H9 (cell line): ENCODE results near the gene ETFDH. TPM values are rescaled to one million over a fixed set of nuclear protein-coding genes. Genes with fewer than 3 reads are reported as not detected.

Experiments used
- DNase-seq: peaks from one replicate; pipeline ENCODE4 v3.0.0-alpha.2; 2017
- H2AFZ ChIP-seq: one replicate; pipeline ENCODE4 v1.6.1; 2013; ENCODE audit warnings: mild to moderate bottlenecking, low read length, control low read depth, moderate library complexity
- H2AK5ac ChIP-seq: 2 replicates; pipeline ENCODE4 v1.6.1; 2013; ENCODE audit warnings: low read length, control low read depth, mixed read lengths; ENCODE audit not compliant: insufficient read length
- H2BK120ac ChIP-seq: one replicate; pipeline ENCODE4 v1.6.1; 2013; ENCODE audit warnings: low read depth, mild to moderate bottlenecking, low read length, control low read depth, inconsistent platforms; ENCODE audit not compliant: poor library complexity, severe bottlenecking
- H2BK12ac ChIP-seq: 2 replicates; pipeline ENCODE4 v1.6.1; 2013; ENCODE audit warnings: low read length, control low read depth, mixed read lengths, low read depth; ENCODE audit not compliant: insufficient read length
- H2BK15ac ChIP-seq: 2 replicates; pipeline ENCODE4 v1.6.1; 2013; ENCODE audit warnings: low read depth, low read length, control low read depth
- H2BK20ac ChIP-seq: one replicate; pipeline ENCODE4 v1.6.1; 2013; ENCODE audit warnings: low read depth, mild to moderate bottlenecking, low read length, control low read depth, inconsistent platforms; ENCODE audit not compliant: poor library complexity, severe bottlenecking
- H2BK5ac ChIP-seq: 2 replicates; pipeline ENCODE4 v1.6.1; 2013; ENCODE audit warnings: low read length, control low read depth, mixed read lengths; ENCODE audit not compliant: insufficient read length
- H3K14ac ChIP-seq: 2 replicates; pipeline ENCODE4 v1.6.1; 2013; ENCODE audit warnings: low read length, control low read depth; ENCODE audit not compliant: insufficient read depth
- H3K18ac ChIP-seq: 2 replicates; pipeline ENCODE4 v1.6.1; 2013; ENCODE audit warnings: low read depth, mild to moderate bottlenecking, mixed read lengths, low read length, control low read depth; ENCODE audit not compliant: insufficient read length
- H3K23ac ChIP-seq: 2 replicates; pipeline ENCODE4 v1.6.1; 2013; ENCODE audit warnings: low read length, control low read depth, mixed read lengths, low read depth; ENCODE audit not compliant: insufficient read length
- H3K23me2 ChIP-seq: 2 replicates; pipeline ENCODE4 v1.6.1; 2013; ENCODE audit warnings: low read depth, mild to moderate bottlenecking, mixed read lengths, low read length, control low read depth; ENCODE audit not compliant: insufficient read length, poor library complexity, severe bottlenecking
- H3K27ac ChIP-seq: 2 replicates; pipeline ENCODE4 v1.5.1; 2013; ENCODE audit warnings: low read length, control low read depth, mixed read lengths, low read depth; ENCODE audit not compliant: insufficient read length
- H3K27me3 ChIP-seq: 2 replicates; pipeline ENCODE4 v1.6.1; 2013; ENCODE audit warnings: low read length, control low read depth, inconsistent platforms; ENCODE audit not compliant: insufficient read depth
- H3K4ac ChIP-seq: 2 replicates; pipeline ENCODE4 v1.6.1; 2013; ENCODE audit warnings: low read depth, mild to moderate bottlenecking, control low read depth, inconsistent platforms, low read length, moderate library complexity
- H3K4me1 ChIP-seq: 2 replicates; pipeline ENCODE4 v1.6.1; 2013; ENCODE audit warnings: low read length, control low read depth, inconsistent platforms; ENCODE audit not compliant: insufficient read depth
- H3K4me2 ChIP-seq: 2 replicates; pipeline ENCODE4 v1.6.1; 2013; ENCODE audit warnings: low read length, control low read depth, mixed read lengths; ENCODE audit not compliant: insufficient read length, insufficient read depth
- H3K56ac ChIP-seq: 2 replicates; pipeline ENCODE4 v1.6.1; 2013; ENCODE audit warnings: low read depth, mild to moderate bottlenecking, mixed read lengths, low read length, control low read depth; ENCODE audit not compliant: insufficient read length
- H3K79me1 ChIP-seq: 2 replicates; pipeline ENCODE4 v1.6.1; 2013; ENCODE audit warnings: low read depth, mild to moderate bottlenecking, moderate library complexity, low read length, control low read depth, inconsistent platforms; ENCODE audit not compliant: insufficient read depth, poor library complexity, severe bottlenecking
- H3K79me2 ChIP-seq: 2 replicates; pipeline ENCODE4 v1.6.1; 2013; ENCODE audit warnings: low read length, control low read depth, inconsistent platforms; ENCODE audit not compliant: insufficient read depth
- H3K9ac ChIP-seq: 2 replicates; pipeline ENCODE4 v1.6.1; 2013; ENCODE audit warnings: low read length, control low read depth, mixed read lengths; ENCODE audit not compliant: insufficient read length; ENCODE audit errors: extremely low read depth
- H3K9me3 ChIP-seq: one replicate; pipeline ENCODE4 v1.6.1; 2013; ENCODE audit warnings: low read depth, low read length, inconsistent platforms; ENCODE audit not compliant: control insufficient read depth
- H3T11ph ChIP-seq: one replicate; pipeline ENCODE4 v1.6.1; 2013; ENCODE audit warnings: mild to moderate bottlenecking, low read length, control low read depth, inconsistent platforms
- H4K20me1 ChIP-seq: one replicate; pipeline ENCODE4 v1.6.1; 2013; ENCODE audit not compliant: control insufficient read depth, insufficient read length, insufficient read depth
- H4K5ac ChIP-seq: 2 replicates; pipeline ENCODE4 v1.6.1; 2013; ENCODE audit warnings: low read depth, mild to moderate bottlenecking, mixed read lengths, low read length, control low read depth; ENCODE audit not compliant: insufficient read length
- H4K8ac ChIP-seq: replicated peaks from 2 replicates; pipeline ENCODE4 v1.6.1; 2013; ENCODE audit warnings: low read length, control low read depth, mixed read lengths, low read depth; ENCODE audit not compliant: insufficient read length
- H4K91ac ChIP-seq: 2 replicates; pipeline ENCODE4 v1.6.1; 2013; ENCODE audit warnings: low read depth, mild to moderate bottlenecking, moderate library complexity, mixed read lengths, low read length, control low read depth; ENCODE audit not compliant: insufficient read length
- H3K27ac Mint-ChIP-seq, 3 experiments: 2 replicates in 2 of 3; 3 replicates in 1 of 3; pipeline ENCODE4 v1.8.0; 2020 to 2021; ENCODE audit warnings: mixed read lengths in 3 of 3, mild to moderate bottlenecking in 1 of 3, moderate library complexity in 1 of 3
- H3K27me3 Mint-ChIP-seq: 2 replicates; pipeline ENCODE4 v1.8.0; 2021; ENCODE audit warnings: low read depth, mild to moderate bottlenecking, moderate library complexity, mixed read lengths
- H3K36me3 Mint-ChIP-seq, 3 experiments: 2 replicates in 2 of 3; 3 replicates in 1 of 3; pipeline ENCODE4 v1.8.0; 2020 to 2021; ENCODE audit warnings: low read depth in 3 of 3, mixed read lengths in 3 of 3; ENCODE audit not compliant: insufficient read depth in 1 of 3
- H3K4me1 Mint-ChIP-seq, 2 experiments: 2 replicates each; pipeline ENCODE4 v1.8.0; 2020; ENCODE audit warnings: mixed read lengths in 2 of 2
- H3K4me3 Mint-ChIP-seq, 2 experiments: 2 replicates in 1 of 2; 3 replicates in 1 of 2; pipeline ENCODE4 v1.8.0; 2020 to 2021; ENCODE audit warnings: mild to moderate bottlenecking in 2 of 2, mixed read lengths in 2 of 2, moderate library complexity in 1 of 2
- H3K9me3 Mint-ChIP-seq, 2 experiments: 2 replicates in 1 of 2; 3 replicates in 1 of 2; pipeline ENCODE4 v1.8.0; 2020; ENCODE audit warnings: mild to moderate bottlenecking in 2 of 2, mixed read lengths in 2 of 2, moderate library complexity in 1 of 2
- WGBS: extraction: QIAGEN DNeasy Blood & Tissue Kit; methylation state at CpG from one replicate; pipeline ENCODE4 v1.1.7; 2013; ENCODE audit warnings: missing lambda C conversion rate, low lambda C conversion rate, mixed read lengths; ENCODE audit not compliant: insufficient read length; ENCODE audit errors: extremely low coverage; 5-methylcytosine and 5-hydroxymethylcytosine counted together
- total RNA-seq: library from RNA; stranded (reverse); gene quantifications from 2 replicates; pipeline ENCODE4 v1.2.1, GENCODE V29; 2021
- TF ChIP-seq, protein P1 (sequence below): fragments of 200-600 bp; sonication (generic); conservative IDR thresholded peaks from 3 replicates; pipeline ENCODE4 v1.8.0; 2021; ENCODE audit warnings: antibody characterized with exemption, mild to moderate bottlenecking

The ETFDH gene
- total RNA-seq, 1 experiment from 2014 or later, result 12.8 TPM

DNA sequence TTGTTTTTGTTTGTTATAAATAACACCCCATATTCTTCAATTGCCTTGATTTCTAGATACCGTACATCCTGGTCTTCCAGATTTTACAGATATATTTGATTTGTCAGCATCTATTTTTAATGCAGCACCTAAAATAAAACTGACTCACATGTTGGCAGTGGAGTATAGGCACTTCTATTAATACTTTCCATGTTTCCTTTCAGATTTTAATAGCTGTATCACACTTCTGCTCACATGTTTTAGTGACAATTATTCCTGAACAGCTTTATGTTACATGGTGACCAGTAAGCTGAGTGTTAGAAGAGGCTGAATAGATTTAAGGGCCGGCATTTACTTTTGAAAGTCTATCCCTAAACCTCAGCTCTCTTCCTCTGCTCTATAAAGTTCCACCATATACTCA is 46.6 kb upstream of the ETFDH start:
- Histone ChIP-seq H3K9me3 (no peaks in the 10 kb centered on the region), H3K14ac (no peak overlapping the region), H2BK12ac (no peak overlapping the region), H3K27me3 (no peaks in the 10 kb centered on the region), H3K4me1 (no peaks in the 10 kb centered on the region; the same call in 1 of the 2 replicates), H3K56ac (no peak overlapping the region), H4K5ac (no peak overlapping the region), H3K23ac (no peak overlapping the region), H3K4me2 (no peak overlapping the region), H3K23me2 (no peaks in the 10 kb centered on the region), H2BK20ac (no peak overlapping the region), H3T11ph (no peak overlapping the region), H2BK120ac (no peak overlapping the region), H3K9ac (no peak overlapping the region), H2AK5ac (no peak overlapping the region), H3K4ac (no peak overlapping the region), H3K18ac (no peak overlapping the region), H3K27ac (no peak overlapping the region), H2BK15ac (no peak overlapping the region), H3K79me1 (no peaks in the 10 kb centered on the region), H2AFZ (no peak overlapping the region), H4K20me1 (no peaks in the 10 kb centered on the region), H2BK5ac (no peak overlapping the region), H4K91ac (no peak overlapping the region), H3K79me2 (no peaks in the 10 kb centered on the region), H4K8ac (no peak overlapping the region)
- no peak overlapping the region for H3K4me3 Mint-ChIP-seq
- H3K27me3 Mint-ChIP-seq, result no peaks in the 10 kb centered on the region
- H3K27ac Mint-ChIP-seq, result no peak overlapping the region
- no peaks in the 10 kb centered on the region for H3K36me3 Mint-ChIP-seq
- TF ChIP-seq, protein P1, sequence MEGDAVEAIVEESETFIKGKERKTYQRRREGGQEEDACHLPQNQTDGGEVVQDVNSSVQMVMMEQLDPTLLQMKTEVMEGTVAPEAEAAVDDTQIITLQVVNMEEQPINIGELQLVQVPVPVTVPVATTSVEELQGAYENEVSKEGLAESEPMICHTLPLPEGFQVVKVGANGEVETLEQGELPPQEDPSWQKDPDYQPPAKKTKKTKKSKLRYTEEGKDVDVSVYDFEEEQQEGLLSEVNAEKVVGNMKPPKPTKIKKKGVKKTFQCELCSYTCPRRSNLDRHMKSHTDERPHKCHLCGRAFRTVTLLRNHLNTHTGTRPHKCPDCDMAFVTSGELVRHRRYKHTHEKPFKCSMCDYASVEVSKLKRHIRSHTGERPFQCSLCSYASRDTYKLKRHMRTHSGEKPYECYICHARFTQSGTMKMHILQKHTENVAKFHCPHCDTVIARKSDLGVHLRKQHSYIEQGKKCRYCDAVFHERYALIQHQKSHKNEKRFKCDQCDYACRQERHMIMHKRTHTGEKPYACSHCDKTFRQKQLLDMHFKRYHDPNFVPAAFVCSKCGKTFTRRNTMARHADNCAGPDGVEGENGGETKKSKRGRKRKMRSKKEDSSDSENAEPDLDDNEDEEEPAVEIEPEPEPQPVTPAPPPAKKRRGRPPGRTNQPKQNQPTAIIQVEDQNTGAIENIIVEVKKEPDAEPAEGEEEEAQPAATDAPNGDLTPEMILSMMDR, result no peak
- no CpG with 5 or more reads among the region's 2 CpGs for WGBS
- H3K9me3 Mint-ChIP-seq, result no peaks in the 10 kb centered on the region
- DNase-seq, result no peak
- peaks cover 5 to 12% of the 10 kb centered on the region in 2 experiments; a peak in 3 of 4 replicates for H3K4me1 Mint-ChIP-seq
